Medulla oblongata (tissue), 1 donor: ENCODE measurements around the gene JAKMIP3.
"Not testable (repeated sequence)": the region's sequence is repeated elsewhere in the genome, so short reads cannot be mapped to it uniquely, and the experiment has no call there.

Source experiments
- DNase-seq: peaks from one replicate; pipeline ENCODE4 v3.0.0-alpha.2; 2015; ENCODE audit errors: extremely low spot score

JAKMIP3 gene

DNA sequence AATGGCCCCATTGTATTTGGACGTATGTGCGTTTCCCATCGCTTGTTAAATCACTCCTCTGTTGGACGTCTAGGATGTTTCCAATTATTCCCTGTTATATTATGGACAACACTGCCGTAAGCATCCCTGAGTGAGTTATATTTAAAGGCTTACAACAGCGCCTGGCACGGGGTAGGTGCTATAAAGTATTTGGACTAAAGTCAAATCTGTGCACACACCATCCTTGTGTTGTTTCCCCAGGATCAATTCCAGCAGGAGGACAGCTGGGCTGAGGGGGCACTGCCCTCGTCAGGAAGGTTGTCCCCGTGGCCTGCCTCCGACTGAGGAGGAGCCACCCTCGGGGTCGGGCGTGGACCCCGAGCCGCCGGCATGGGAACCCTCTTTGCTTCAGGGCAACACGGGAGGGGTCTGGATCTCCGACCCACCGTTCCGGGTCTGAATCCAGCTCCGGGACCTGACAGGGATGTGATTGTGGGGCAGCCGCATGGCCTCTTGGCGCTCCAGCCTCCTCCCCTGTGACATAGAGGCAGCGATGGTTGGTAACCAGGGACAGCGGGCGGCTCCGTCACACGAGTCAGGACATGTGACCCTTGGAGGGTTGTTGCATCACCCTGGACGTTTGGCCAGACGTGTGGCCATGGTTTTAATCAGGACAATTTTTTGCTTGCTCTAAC is 1.5 kb upstream of the JAKMIP3 start:
- DNase-seq: peak; percentile 78

DNA sequence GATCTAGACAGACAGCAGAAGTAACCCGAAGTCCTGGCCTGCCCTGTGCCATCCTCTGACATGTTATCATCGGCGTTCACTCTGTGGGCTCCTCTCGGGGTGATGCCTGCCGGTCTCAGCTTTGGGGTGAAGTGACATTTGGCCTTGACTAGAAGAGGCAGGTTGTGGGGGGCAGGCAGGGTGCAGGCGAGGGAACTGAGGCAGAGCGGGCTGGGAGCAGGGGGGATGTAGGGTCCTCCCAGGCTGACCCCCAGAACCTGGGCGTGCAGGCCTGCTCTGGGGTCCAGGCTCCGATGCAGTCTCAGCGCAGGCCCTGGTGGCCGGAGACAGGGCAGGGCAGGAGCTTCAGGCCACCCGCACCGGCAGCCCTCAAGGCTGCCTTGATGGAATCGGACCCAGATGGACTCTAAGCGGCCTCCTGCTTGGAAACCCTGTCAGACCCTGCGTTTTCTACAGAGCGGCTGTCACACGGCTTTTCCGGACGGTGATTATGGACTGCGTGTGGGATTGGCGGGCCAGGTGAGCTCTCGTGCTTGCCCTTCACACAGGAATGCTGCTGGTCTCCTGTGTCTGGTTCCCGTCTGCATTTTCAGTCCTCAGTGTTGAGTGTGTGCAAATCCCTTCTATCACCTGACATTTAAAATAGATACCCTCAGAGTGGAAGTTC is 842 bp upstream of the JAKMIP3 start:
- no peak for DNase-seq

DNA sequence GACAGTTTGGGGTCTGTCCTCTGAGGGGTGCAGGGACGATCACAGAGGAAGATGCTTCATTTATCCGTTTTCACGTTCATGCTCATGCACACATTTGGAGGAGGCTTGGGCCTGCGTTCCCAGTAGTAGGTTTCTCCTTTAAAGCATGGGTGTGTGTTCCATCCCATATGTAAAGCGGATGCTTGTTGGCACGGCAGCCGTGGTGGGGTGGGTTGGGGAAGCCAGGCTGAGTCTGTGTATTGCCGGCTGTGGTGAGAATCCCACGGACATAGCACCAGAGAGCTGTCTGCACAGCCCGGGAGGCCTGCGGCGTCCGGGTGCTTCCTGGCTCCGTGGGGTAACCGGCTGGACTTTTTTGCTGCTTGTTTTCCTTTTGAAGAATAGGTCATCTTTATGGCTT is 440 bp downstream of the JAKMIP3 start:
- peak; percentile 31 for DNase-seq

DNA sequence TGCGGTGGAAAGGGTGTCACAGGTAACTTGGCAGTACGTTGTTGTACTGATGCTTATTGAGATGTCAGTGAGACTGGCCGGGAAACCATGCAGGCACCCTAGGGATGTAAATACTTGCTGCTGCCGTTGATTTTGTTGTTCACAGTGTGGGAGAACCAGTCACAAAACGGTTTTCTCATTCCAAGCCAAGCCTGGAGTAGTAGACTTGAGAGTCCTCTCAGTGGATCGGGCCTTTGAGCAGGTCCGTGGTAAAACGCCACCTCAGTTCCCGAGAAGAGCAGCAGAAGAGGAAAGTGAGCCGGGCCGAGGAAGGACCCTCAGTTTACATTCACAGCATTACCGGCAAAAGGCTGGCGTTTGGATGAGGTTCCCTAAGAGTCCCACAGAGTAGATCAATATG is 1.1 kb downstream of the JAKMIP3 start:
- peak; percentile 15 for DNase-seq

DNA sequence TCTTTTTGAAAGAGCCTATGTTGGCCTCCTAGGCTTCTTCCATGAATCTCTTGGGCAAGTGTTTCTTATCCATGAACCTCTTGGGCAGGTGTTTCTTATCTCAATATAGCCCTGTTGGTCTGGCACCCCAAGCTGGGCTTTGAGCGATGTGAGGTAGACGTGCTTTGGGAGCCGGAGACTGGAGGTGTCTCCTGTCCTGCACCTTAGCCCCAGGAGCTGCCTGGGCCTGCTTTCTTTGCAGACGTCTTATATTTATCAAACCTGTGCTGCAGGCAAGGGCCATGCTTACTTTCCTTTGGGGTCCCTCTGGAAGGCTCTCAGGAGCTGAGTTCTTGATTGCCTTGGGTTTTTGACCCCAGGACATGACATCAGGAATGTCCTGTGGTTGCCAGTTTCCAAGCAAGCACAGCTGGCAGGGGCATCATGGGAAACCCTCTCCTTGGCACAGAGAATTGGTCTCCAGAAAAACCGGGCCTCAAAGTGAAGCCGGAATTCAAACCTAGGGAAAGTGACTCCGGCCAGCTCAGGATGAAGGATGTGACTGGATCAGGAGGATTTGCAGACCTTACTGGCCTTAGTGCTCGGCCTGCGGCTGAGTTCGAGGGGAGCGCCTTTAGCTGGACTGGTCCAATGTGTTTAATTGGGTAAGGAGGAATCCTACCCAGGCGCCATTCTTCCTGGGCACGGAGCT is 2.8 kb downstream of the JAKMIP3 start:
- DNase-seq: no peak

DNA sequence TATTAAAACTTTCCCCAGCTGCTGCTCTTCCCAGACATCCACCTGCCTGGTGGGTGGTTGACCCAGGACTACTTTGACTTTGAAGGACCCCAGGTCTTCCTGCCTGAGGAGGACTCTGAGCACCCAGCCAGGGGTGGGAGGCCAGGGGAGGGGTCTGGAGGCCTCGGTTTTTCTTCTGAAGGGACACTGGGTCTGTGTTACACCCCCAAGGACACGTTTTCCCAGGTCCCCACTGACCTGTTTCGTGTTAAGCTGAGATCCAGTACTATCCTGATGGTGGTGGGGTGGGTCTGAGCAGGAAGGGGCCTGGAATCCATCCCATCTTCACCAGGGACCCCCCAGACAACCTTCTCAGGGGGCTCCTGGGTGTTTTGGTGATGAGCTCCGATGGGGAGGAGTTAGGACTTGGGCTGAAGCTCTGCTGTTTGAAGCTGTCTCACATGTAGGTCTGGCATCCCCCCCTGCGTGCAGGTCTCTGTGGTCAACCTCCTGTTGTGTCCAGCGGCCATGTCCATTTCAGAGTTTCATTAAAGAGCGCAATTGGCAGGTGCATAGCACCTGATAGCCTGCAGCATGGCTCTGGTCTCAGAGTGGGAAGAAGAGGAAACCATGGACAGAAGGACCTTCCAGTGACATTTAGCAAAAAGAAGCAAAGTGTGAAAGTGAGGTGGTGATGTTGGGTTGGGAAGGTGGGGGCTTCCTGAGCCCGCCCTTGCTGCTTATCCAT is 3.5 kb downstream of the JAKMIP3 start:
- no peak for DNase-seq

- DNase-seq: no peak
Observed at GRCh38 chr10:132069849-132070182, 4.1 kb downstream of the JAKMIP3 start.

GRCh38 chr10:132070724-132071123 is 5.0 kb downstream of the JAKMIP3 start:
- DNase-seq: no peak

DNA sequence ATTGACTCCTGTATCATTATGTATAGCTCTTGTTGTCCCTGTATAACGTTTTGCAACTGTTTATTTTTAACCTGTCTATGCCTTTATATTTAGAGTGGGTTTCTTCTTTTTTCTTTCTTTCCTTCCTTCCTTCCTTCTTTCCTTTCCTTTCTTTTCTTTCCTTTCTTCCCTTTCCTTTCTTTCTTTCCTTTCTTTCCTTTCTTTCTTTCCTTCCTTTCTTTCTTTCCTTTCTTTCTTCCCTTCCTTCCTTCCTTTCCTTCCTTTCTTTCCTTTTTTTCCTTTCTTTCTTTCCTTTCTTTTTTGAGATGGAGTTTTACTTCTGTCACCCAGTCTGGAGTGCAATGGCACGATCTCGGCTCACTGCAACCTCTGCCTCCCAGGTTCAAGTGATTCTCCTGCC is 5.9 kb downstream of the JAKMIP3 start:
- DNase-seq: no peak

- DNase-seq: no peak
Observed at GRCh38 chr10:132075909-132076577, 10.3 kb downstream of the JAKMIP3 start.

- no peak for DNase-seq
Observed at GRCh38 chr10:132076578-132077081, 10.9 kb downstream of the JAKMIP3 start.

DNA sequence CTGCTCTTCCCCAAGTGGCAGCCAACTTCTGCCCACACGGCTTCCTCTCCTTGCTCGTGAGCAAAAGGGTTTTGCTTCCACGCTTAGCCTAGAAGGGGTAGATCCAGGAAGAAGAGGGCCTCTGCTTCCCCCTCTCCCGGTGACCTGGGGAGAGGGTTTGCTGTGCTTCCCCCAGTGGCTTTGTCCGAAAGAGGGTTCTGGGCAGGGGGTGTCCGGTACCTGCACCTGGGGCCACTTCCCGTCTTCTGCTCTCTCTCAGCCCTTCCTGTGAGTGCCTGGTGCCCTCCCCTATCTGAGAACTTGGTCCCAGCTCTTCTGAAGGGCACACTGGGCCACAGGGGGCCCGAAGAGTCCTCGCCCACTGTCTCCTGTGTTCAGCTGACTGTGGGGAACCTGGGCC is 11.3 kb downstream of the JAKMIP3 start:
- no peak for DNase-seq

GRCh38 chr10:132078746-132079345 is 13.1 kb downstream of the JAKMIP3 start:
- peak; percentile 64 for DNase-seq

- not testable (repeated sequence) for DNase-seq
Observed at GRCh38 chr10:132084384-132084783, 18.6 kb downstream of the JAKMIP3 start.

GRCh38 chr10:132093236-132093635 is 27.5 kb downstream of the JAKMIP3 start:
- DNase-seq: not testable (repeated sequence)

DNA sequence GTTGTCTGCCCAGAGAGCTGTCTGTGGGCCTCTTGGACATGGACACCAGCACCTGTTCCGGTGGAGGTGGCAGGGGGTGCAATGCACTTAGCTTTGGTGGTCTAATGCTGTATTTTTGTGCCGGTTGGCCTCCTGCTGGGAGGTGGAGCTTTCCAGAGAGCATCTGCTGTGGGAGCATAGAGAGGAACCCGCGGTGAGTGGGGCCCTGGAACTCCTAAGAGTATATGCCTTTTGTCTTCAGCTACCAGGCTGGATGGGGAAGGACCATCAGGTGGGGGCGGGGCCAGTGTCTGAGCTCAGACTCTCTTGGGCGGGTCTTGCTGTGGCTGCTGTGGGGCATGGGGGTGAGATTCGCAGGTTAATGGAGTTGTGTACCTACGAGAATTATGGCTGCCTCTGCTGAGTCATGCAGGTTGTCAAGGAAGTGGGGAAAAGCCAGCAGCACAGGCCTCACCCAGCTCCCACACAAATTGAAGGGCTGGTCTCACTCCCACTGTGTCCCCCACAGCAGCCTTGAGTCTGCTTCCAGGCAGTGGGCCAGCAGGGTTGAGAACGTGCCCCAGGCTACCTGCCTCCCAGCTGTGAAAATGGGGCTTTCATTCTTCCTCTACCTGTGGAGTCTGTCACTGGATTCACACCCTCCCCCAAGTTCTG is 29.0 kb downstream of the JAKMIP3 start:
- no peak for DNase-seq

DNA sequence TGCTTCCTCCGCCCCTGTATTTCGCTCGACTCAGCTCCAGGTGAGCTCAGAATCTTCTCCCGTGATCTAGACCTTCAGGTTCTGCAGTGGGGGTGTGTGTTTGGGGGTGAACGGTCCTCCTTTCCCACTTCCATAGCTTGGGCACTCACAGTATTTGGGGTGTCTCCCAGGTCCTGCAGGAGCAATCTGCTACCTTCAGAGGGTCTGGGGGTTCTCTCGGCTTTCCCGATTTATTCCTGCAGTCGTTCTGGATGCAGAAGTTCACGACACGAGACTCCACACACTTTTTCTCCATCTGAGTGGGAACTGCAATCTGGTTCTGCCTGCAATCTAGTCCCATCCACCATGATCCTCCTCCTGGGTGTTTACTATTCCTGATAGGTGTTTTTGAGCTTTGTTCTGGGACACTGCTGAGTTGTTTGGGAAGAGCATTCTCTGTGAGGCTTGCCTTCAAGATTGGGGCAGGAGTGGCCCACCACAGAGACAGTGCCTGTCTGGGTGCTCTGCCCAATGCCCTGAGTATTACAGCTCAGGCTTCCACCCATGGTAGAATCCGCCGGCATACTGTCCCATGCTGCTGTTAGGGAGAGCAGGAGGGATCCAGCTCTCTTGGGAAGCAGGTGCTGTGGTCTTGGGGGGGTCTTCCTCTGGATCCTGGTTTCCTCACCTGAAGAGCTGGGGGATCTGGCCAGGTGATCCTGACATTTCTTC is 29.8 kb downstream of the JAKMIP3 start:
- no peak for DNase-seq

DNA sequence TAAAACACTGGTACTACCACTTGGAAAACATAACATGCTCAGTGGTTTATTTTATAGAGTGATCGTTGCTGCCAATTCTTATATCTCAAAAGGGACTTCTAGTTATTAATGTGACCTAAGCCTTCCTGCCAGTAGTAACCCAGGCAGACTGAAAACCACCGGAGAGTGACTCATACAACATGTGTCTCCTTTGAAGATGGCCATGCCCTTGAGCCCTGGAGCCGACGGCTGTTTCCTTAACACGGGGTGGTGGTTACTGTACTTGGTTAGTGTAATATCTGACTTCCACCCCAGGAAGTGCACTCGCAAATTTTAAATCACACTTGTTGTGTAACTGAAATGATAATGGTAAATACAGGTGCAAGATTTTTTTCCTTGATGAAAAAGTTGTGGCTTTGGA is 30.5 kb downstream of the JAKMIP3 start:
- DNase-seq: no peak

- no peak for DNase-seq
Observed at GRCh38 chr10:132096863-132097478, 31.2 kb downstream of the JAKMIP3 start.
